Neutrophil (primary cell): ENCODE results near the gene CCNB1IP1.
A peak's percentile ranks its signal among the peaks of the same experiment; 100 is the strongest.
"Not testable (repeated sequence)": the region's sequence is repeated elsewhere in the genome, so short reads cannot be mapped to it uniquely, and the experiment has no call there.

Source experiments
- H3K27ac ChIP-seq: fragments of 200-600 bp; sonication (generic); 2 replicates; pipeline ENCODE4 v1.5.1; 2016; ENCODE audit warnings: mild to moderate bottlenecking, moderate library complexity
- H3K27me3 ChIP-seq: fragments of 200-600 bp; sonication (generic); 2 replicates; pipeline ENCODE4 v1.6.0; 2016; ENCODE audit warnings: mild to moderate bottlenecking
- H3K36me3 ChIP-seq: fragments of 200-600 bp; sonication (generic); 2 replicates; pipeline ENCODE4 v1.5.1; 2017
- H3K4me1 ChIP-seq, 2 experiments: fragments of 200-600 bp in 1 of 2; sonication (generic) in 1 of 2; 1 replicate in 1 of 2; 2 replicates in 1 of 2; pipeline versions ENCODE4 v1.5.1 to v1.6.1; 2013 to 2016; ENCODE audit warnings: low read depth in 1 of 2, low read length in 1 of 2, mild to moderate bottlenecking in 1 of 2, moderate library complexity in 1 of 2; ENCODE audit not compliant: control insufficient read depth in 1 of 2, insufficient read depth in 1 of 2
- H3K4me3 ChIP-seq, 2 experiments: fragments of 200-600 bp in 1 of 2; sonication (generic) in 1 of 2; 1 replicate in 1 of 2; 2 replicates in 1 of 2; pipeline ENCODE4 v1.5.1; 2013 to 2016; ENCODE audit warnings: low read depth in 1 of 2, low read length in 1 of 2, mild to moderate bottlenecking in 1 of 2, moderate library complexity in 1 of 2
- H3K9me3 ChIP-seq: fragments of 200-600 bp; sonication (generic); 2 replicates; pipeline ENCODE4 v1.5.1; 2016
- CTCF ChIP-seq: fragments of 200-600 bp; sonication (generic); IDR thresholded peaks from 2 replicates; pipeline ENCODE4 v1.5.1; 2016; ENCODE audit warnings: antibody characterized with exemption

The CCNB1IP1 gene

GRCh38 chr14:20377171-20377570 is 44.1 kb upstream of the CCNB1IP1 start:
- H3K4me3 ChIP-seq = no peak overlapping the region
- H3K27me3 ChIP-seq = no peaks in the 10 kb centered on the region
- H3K36me3 ChIP-seq = peaks cover 100% of the 10 kb centered on the region
- no peak overlapping the region for H3K27ac ChIP-seq
- no peak for TF ChIP-seq CTCF
- no peaks in the 10 kb centered on the region for H3K9me3 ChIP-seq
- H3K4me1 ChIP-seq = no peaks in the 10 kb centered on the region

GRCh38 chr14:20376071-20376588 is 43.1 kb upstream of the CCNB1IP1 start:
- Histone ChIP-seq H3K4me3 (no peak overlapping the region), H3K27me3 (no peaks in the 10 kb centered on the region), H3K36me3 (peaks cover 100% of the 10 kb centered on the region), H3K27ac (no peak overlapping the region), H3K4me1 (no peaks in the 10 kb centered on the region), H3K9me3 (no peaks in the 10 kb centered on the region)
- TF ChIP-seq CTCF = no peak

GRCh38 chr14:20375471-20375870 is 42.4 kb upstream of the CCNB1IP1 start:
- H3K4me3 ChIP-seq = no peak overlapping the region
- no peaks in the 10 kb centered on the region for H3K27me3 ChIP-seq
- no peaks in the 10 kb centered on the region for H3K9me3 ChIP-seq
- H3K27ac ChIP-seq = no peak overlapping the region
- H3K4me1 ChIP-seq = no peaks in the 10 kb centered on the region
- peaks cover 100% of the 10 kb centered on the region for H3K36me3 ChIP-seq
- TF ChIP-seq CTCF = no peak

GRCh38 chr14:20372796-20373195 is 39.7 kb upstream of the CCNB1IP1 start:
- no peak overlapping the region for H3K4me3 ChIP-seq
- no peaks in the 10 kb centered on the region for H3K9me3 ChIP-seq
- peaks cover 100% of the 10 kb centered on the region for H3K36me3 ChIP-seq
- no peak for TF ChIP-seq CTCF
- H3K27ac ChIP-seq = no peak overlapping the region
- no peaks in the 10 kb centered on the region for H3K4me1 ChIP-seq
- H3K27me3 ChIP-seq = no peaks in the 10 kb centered on the region

DNA sequence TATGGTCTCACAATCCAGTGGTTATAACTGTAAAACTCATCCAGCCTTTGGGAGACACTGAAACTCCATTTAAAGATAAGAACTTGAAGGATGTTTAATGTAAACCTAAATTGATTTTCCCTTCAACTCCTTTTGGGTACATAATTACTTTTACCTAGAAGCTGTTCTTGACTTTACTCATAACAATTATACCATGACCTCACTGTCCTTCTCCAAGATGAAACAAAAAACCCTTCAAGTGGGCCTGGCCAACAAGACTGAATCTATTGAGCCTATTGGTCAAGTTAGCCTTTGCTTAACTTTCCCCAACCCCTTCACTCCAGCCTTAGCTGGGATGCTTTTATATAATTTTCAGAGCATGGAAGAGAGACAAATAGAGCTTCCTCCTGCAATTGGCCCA is 32.8 kb upstream of the CCNB1IP1 start:
- H3K27ac ChIP-seq = no peak overlapping the region
- no peaks in the 10 kb centered on the region for H3K9me3 ChIP-seq
- H3K36me3 ChIP-seq = peaks cover 79% of the 10 kb centered on the region
- no peaks in the 10 kb centered on the region for H3K27me3 ChIP-seq
- H3K4me3 ChIP-seq = no peak overlapping the region
- no peaks in the 10 kb centered on the region for H3K4me1 ChIP-seq
- no peak for TF ChIP-seq CTCF

- H3K9me3 ChIP-seq, H3K4me3 ChIP-seq, H3K4me1 ChIP-seq, H3K27me3 ChIP-seq: not testable (repeated sequence)
- Histone ChIP-seq H3K36me3 (peaks cover 41% of the 10 kb centered on the region), H3K27ac (peak overlapping the region; percentile 64)
Observed at GRCh38 chr14:20358474-20358873, 25.4 kb upstream of the CCNB1IP1 start.
